Stimulated activated CD4-positive, alpha-beta T cell treated with anti-CD3 and anti-CD28 coated beads, Interleukin-1b, Interleukin-23, amount 100 ng/mL, for 4 hours (primary cell): ENCODE results near the gene EVX2.

Source experiments
- DNase-seq, 2 donors: peaks; one replicate each; pipeline ENCODE4 v3.0.0-alpha.2; 2020; ENCODE audit warnings: low read depth in 2 of 2

EVX2 gene

DNA sequence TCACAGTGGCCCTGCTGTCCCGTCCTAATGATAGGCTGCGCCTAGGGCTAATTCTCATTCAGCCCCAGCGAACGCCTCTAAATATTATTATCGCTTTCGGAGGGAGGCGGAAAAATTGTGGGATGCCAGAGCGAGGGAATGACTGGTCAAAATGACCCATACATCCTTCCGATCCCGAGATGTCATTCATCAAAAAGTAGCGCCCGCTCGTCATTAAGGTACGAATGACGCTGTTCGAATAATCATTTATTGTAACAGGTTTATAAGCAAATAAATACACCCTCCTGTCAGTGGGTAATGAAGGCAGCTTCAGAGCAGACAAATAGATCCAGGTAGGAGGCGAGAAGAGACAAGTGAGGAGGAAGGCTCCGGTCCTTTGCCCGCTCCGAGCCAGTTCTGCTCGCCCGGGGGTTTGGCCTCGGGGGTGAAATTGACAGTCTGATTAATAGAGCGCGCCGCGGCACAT, at the start of gene EVX2:
EVX2 (minus strand) TSS at position 167 of the 466 bp plus-strand sequence. CDS start 186 bp downstream, outside the sequence.
- DNase-seq, result no peak

DNA sequence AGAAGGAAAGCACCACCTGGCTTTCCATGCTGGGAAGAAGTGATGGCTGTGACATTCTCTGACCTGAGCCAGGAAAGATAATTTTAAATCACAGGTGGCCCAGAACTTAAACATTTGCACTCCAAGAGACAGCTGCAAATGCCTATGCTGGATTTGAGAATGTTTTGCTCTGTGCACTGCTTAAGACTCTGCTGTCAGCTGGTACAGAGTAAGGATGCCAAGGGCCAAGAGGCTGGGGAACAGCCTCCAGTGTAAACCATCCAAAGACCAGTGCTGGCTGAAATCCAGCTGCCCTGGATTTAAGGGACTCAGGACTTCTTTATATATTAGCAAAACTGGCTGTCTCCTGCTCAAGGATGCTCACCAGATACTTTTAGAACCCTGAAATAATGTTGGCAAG, 49.6 kb upstream of the EVX2 start:
- no peak for DNase-seq

DNA sequence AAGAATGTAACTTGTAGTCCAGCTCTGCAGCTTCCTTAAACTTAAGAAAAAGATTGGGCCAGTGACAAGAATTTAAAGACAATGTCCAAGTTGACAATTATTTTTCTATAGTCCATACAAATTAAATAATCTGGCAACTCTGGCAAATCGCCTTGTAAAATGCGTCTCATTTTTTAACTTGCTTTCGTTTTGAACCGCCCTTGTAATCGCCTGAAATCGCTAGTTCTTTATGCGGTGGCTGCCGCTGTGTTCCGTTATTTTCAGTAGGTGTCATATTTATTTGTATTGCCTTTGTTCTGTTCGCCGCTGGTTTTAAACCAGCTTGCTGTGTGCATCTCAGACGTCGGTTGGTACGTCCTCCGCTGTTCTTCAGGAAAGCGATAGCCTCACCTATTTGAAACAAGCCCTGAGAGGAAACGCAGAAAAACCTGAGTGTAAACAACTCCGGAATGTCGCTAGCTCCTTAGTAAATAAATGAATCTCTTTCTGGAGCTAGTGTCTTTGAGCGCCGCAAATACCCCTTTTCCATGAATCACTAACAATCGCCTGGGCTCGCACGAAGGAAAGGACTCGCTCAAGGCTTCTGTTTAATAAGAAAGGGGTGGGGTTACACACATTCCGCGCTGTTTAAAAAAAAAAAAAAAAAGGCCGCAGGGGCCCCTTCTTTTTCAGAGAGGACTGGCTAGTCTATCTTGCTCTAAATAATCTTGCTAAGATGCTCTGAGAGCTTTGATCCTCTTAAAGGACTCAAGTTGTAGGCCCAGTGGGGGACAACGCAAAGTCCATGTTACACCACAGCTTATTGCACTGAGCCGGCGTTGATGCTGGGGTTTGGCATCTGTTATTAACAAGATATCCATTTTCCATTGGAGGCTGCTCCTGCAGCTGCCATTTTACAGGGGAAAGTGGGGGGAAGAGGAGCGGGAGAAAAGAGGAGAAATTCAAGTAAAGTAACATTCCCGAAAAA, 48.7 kb upstream of the EVX2 start:
- DNase-seq, result no peak

DNA sequence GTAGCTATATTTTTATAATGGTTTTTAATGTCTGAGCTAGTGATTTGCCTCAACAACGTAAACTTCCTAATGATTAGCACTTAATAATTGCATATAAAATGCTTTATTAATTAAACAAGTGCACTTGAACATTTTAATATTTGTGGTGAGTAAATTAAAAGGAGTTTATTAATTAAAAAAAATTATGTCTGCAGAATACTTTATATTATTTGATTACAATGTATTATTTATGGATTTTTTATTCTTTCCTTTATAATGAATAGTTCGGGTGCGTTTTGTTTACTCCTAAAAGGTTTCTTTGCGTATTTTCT, 48.0 kb upstream of the EVX2 start:
- DNase-seq, result no peak

DNA sequence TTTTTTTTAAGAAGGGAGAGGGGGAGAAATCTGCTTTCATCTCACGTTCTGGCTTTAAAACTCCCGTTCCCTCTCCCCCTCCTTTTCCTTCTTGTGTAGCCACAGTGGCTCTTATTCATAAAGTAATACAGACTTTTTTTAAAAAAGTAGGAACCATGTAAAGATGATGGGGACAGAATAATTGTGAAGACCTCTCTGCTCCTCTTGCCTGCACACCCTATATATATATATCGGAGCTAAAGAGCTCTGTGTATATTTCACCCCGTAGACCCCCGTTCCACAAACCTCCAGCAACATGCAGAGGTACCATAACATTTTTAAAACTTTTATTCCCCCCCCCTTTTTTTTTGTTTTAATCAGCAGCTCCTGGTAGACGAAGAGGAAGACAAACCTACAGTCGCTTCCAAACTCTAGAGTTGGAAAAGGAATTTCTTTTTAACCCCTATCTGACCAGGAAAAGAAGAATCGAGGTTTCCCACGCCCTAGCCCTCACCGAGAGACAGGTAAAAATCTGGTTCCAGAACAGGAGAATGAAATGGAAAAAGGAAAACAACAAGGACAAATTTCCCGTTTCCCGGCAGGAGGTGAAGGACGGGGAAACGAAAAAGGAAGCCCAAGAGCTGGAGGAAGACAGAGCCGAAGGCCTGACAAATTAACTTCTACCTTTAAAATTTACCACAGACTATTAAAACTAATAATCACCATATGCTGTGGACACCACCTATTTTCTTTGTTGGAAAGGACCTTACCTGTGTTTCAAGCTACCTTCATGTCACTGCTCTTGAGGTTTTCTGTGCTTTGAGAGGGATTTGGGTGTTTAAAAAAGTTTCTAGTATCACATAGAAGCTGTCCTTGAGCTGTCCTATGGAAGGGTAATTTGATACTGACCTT, 47.4 kb upstream of the EVX2 start:
- no peak for DNase-seq

DNA sequence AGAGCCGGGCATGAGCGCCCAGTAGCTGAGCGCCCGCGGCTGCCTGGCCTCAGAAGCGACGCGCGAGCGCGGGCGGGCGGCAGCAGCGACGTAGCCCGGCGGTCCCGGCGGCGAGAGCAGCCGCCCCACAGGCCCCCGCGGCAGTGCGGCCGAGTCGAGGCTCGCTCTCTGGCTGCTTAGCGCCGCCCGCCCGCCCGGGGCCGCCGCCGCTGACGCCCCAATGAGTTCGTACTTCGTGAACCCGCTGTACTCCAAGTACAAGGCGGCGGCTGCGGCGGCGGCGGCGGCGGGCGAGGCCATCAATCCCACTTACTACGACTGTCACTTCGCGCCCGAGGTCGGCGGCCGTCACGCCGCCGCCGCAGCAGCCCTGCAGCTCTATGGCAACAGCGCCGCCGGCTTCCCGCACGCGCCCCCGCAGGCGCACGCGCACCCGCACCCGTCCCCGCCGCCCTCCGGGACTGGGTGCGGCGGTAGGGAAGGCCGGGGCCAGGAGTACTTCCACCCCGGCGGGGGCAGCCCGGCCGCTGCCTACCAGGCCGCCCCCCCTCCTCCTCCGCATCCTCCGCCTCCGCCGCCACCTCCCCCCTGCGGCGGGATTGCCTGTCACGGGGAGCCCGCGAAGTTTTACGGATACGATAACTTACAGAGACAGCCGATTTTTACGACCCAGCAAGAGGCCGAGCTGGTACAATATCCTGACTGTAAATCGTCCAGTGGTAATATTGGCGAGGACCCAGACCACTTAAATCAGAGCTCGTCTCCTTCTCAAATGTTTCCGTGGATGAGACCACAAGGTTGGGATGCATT, 46.6 kb upstream of the EVX2 start:
- DNase-seq, result no peak

DNA sequence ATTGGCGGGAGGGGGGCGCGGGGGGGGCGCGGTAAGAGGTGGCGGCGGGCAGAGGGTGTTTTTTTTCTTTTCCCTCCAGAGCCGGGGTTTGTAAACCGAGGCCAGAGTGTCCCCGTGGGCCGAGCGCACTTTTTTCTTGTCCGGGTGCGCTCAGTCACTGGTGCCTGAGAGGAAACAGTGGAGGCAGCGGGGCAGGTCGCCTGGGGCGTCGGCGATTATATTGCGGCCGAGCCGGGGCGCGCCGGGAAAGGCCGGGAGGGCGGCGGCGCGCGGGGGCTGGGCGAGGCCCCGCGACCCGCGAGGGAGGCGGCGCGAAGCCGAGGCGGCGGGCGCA, 46.0 kb upstream of the EVX2 start:
- no peak for DNase-seq

DNA sequence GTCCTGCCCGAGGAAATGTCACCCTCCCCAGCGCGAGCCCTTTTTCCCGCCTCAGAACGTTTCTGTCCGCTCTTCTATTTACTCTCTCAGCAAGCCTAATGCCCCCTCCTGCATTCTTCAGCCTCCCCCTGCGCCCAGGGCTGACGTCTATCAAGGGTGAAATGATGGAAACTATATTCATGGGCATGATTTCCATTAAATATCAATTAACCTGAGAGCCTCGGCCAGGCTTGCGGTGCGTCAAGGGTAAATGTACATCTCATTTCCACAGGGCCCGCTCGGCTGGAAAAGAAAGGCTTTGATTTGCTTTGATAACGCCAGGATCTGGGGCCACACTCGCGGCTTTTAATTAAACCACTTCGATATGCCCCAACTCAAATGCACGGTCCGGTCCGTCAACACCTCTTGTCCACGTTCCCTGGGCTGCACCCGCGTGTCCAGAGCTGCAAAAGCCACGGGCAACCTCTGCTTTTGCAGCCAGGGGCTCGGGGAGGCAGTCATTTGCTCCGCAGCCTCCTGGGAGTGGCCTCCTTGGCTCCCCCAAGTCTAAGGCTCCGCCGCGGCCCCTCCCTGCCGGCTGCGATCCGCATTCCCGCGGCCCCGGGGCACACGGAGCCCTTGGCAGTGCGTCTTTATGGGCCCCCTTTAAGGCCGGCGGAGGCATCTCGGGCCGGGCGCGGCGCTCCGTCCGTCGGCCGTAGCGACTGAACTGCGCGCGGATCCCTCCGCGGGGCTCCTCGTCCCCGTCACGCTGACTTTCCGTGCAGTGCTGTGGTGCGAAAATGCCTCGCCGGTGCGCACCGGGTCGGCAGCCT, 45.4 kb upstream of the EVX2 start, which contains the start of gene HOXD8:
HOXD8 (plus strand) TSS at position 724 of the 815 bp plus-strand sequence. CDS start 662 bp downstream, outside the sequence.
- DNase-seq, result no peak

DNA sequence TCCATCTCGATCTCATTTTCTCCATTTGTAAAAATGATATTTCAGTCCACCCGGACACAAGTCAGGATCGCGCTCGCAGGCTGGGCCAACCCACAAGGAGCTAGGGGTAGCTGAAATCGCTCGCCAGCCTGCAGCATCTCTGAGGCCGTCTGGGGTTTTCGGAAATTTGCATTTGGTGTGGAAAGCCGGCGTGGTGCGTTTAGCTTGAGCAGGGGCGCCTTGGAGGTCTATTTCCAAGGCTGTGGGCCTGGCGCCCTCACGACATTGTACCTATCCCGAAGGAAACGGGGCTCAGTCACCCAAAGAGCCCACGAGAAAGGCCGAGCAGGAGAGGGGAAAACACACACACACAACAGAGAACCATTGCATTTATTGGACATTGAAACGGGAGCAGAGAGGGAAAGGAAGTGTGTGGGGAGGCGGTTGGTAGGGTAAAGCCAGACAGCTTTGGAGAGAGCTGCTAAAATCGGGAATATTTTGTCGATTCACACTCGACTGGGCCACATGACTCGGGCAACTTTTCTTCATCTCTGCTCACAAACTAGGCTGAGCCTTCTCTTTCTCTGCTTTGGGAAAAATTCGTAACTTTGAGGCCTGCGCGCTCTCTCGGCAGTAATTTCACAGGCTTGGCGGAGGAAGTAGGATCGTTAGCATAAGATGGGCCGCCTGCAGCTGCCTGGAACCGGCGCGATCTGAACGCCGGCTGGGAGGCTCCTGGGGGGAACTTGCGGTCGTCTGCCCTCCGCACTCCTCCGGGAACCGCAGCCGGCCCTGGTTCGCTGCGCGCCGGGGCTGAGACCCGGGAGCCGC, 44.6 kb upstream of the EVX2 start:
- DNase-seq, result no peak

DNA sequence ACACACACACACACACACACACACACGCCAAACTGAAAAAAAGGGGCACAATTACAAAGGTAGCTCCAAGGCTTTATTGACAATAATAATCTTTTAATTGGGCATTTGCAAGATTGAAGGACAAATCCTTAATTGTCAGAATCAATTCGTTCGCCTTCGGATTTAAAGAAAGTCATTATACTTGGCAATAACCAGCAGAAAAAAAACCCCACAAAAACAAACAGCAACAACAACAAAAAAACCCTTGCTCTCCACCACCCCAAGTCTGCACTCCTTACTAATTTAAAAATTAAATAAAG, 44.0 kb upstream of the EVX2 start:
- DNase-seq, result no peak

DNA sequence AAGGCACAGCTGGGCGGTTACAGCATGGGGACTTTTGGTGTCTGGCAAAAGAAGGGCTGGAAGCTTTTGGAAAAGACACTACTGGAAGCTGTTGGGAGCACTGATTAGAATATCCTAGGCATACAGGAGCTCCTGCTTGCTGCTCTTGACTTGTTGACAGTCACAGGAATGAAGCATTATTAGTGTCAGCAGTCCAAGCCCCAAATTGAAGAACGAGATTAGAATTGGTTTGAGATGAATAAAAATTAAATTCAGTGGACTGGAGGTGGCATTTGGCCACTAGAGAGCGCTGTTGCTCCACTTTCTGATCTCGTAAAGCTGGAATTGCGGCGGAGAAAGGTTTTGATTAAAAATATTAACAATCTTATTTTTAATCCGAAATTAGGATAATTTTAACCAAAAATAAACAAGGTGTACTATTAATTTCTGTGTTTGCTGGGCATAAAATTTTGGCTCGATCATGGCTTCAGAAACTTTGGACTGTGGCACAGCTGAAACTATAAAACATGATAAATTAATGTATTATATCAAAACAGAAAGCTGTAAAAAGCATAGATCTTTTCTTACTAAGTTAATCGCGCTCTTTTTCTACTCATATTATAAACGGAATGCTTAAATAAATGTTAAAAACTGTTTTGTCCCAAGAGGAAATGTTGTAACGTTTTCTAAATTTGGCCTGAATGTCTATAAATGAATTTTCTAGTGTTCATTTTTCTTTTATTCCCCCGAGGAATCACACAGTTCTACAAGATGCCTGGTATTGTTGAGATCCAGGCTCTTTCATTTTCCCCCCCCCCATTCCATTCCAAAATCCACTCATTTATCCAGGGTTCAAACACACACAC, 43.4 kb upstream of the EVX2 start:
- DNase-seq, result peak; percentile 66 to 73

DNA sequence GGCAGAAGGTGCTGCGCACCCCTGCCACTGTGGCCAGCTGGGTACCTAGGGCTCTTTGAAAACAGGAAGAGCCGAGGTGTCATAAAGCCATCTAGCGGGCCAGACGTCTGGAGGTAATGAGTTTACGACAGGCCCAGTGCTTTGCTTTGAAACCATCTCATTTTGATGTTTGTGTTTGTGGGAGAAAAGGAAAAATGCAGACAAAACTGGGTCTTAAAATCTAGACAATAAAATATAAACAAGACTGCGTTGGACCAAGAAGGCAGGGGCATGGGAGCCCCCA, 42.0 kb upstream of the EVX2 start:
- DNase-seq, result no peak

DNA sequence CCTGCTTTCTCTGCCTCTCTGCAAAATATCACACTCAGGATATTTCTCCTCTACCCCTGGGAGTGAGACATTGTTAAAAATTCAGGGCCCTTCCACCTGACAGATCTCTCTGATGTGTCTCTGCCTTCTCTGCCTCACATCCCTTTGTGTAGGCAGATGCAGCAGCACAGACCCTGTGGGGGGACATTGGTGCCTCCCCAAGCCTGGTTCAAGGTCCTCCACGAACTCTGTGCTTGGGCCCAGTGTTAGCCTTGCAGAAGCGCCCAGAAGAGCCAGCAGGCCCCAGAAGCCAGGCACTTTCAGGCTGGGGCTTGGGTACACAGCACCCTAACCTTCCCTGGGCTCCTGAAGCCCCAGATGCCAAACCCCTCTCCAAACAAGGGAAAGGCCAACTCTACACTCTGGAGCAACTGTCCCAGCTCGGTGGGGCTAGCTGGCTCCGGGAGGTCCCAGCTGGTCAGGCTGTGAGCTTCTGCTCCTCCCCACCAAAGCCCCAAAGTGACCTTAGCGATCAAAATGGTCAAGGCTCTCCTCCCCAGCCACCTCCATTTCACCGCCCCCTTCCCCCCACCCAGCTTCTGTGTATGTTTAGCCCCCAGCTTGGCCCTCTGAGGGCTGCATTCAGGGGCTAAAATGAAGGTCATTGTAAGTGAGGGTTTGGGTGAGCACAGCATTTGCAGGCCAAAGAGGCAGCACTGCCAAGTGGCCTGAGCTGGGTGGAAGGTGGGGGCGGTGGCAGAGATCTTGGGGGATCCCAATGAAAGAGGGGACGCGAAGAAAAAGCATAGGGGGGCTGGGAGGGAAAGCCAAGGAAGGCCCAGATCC, 41.4 kb upstream of the EVX2 start:
- DNase-seq, result no peak

DNA sequence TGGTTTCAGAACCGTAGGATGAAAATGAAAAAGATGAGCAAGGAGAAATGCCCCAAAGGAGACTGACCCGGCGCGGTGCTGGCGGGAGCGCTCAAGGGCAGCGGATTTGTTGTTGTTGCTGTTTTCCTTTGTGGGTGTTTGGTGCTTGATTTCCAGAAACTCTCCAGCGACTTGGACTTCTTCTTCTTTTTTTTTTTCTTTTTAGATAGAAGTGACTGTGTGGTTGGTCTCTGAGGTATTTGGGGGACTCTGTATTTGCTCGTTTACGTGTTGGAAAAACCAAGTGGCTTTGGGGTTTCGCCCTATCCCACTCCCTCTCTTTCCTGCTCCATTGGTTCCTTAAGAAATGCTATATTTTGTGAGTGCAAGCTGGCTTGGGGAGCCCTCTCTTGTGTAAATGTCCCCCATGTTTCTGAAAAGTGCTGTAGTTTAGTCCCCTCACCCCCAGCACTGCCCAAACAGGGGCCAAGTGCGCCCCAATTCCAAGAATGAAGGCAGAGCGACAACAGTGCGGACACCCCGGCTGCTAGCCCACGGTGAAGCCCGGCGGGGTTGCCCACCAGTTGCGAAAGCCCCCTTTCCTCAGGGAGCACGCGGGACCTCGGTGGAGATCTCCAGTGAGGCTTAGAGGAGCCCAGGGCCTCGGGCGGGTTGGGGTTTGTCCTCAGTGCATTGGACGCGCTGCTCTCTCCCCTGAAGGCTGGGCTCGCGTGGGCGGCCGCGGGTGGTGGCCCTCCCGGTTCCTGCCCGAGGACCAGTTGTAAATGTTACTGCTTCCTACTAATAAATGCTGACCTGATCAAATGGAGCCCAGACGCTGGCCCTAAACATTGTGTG, 40.6 kb upstream of the EVX2 start:
- no peak for DNase-seq

DNA sequence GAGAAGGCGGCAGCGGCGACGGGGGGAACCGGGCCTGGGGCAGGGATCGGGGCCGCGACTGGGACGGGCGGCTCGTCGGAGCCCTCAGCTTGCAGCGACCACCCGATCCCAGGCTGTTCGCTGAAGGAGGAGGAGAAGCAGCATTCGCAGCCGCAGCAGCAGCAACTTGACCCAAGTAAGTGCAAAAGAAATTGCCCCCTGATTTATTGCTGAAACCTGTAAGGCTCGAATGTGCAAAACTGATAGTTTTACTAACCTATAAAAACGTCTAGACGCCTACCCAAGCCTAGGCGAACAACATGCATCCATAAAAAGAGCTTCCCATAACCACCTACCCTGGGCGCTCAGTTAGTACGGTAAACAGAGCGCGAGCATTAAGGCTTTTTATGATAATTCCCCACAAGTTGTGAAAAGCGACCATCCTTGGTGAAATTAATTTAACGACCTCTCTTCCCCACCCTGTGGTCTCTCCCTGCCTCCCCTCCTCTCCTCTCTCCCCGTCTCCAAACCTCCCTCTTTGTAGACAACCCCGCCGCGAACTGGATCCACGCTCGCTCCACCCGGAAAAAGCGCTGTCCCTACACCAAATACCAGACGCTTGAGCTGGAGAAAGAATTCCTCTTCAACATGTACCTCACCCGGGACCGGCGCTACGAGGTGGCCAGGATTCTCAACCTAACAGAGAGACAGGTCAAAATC, 39.8 kb upstream of the EVX2 start:
- DNase-seq, result no peak

DNA sequence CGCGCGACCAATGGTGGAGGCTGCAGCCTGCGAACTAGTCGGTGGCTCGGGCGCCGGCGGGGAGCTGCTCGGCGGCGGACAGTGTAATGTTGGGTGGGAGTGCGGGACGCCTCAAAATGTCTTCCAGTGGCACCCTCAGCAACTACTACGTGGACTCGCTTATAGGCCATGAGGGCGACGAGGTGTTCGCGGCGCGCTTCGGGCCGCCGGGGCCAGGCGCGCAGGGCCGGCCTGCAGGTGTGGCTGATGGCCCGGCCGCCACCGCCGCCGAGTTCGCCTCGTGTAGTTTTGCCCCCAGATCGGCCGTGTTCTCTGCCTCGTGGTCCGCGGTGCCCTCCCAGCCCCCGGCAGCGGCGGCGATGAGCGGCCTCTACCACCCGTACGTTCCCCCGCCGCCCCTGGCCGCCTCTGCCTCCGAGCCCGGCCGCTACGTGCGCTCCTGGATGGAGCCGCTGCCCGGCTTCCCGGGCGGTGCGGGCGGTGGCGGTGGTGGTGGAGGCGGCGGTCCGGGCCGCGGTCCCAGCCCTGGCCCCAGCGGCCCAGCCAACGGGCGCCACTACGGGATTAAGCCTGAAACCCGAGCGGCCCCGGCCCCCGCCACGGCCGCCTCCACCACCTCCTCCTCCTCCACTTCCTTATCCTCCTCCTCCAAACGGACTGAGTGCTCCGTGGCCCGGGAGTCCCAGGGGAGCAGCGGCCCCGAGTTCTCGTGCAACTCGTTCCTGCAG, 39.1 kb upstream of the EVX2 start, which contains the start of gene HOXD9:
HOXD9 (plus strand) TSS at position 37 of the 728 bp plus-strand sequence; CDS start at position 87, 50 bp downstream.
- no peak for DNase-seq
